GM12878 (cell line): Measurements from ENCODE around the gene PCDHAC2.

Source experiments
- EP300 ChIP-seq, 2 experiments: fragments of 150-350 bp in 1 of 2; IDR thresholded peaks; 2 replicates each; pipeline ENCODE4 v1.6.1; 2011 to 2012; ENCODE audit warnings: low read depth in 2 of 2, low read length in 2 of 2, borderline replicate concordance in 1 of 2, improper control_type of control experiment in 1 of 2, inconsistent platforms in 1 of 2; ENCODE audit not compliant: control insufficient read depth in 1 of 2
- GABPA ChIP-seq: IDR thresholded peaks from 2 replicates; pipeline ENCODE4 v1.6.1; 2014; ENCODE audit warnings: antibody characterized with exemption, low read depth, mild to moderate bottlenecking, inconsistent platforms

GRCh38 chr5:140978260-140978659 is 12.0 kb downstream of the PCDHAC2 start:
- TF ChIP-seq EP300 (IDR thresholded peaks at IDR 0.05; ENCODE audit: borderline replicate concordance in 1 of 2, control insufficient read depth in 1 of 2, low read depth in 2 of 2, low read length in 2 of 2): no peak
- no peak for TF ChIP-seq GABPA
